Daoy (cell line): ENCODE data around the gene CAT. TPM values are rescaled to one million over a fixed set of nuclear protein-coding genes. Genes with fewer than 3 reads are reported as not detected.
A peak's percentile ranks its signal among the peaks of the same experiment; 100 is the strongest.
"Not testable (repeated sequence)": the region's sequence is repeated elsewhere in the genome, so short reads cannot be mapped to it uniquely, and the experiment has no call there.

ENCODE experiments used
- DNase-seq: peaks from one replicate; pipeline ENCODE4 v3.0.0-alpha.2; 2015; ENCODE audit warnings: low read depth
- total RNA-seq: library from RNA; depleted of rRNA; stranded (reverse); fragments of >200 nt; shearing (Covaris generic); gene quantifications from 2 replicates; pipeline ENCODE4 v1.2.3, GENCODE V29; 2014; rRNA removed

Gene CAT
- 32.3 and 38.6 TPM in 2 replicates for total RNA-seq

DNA sequence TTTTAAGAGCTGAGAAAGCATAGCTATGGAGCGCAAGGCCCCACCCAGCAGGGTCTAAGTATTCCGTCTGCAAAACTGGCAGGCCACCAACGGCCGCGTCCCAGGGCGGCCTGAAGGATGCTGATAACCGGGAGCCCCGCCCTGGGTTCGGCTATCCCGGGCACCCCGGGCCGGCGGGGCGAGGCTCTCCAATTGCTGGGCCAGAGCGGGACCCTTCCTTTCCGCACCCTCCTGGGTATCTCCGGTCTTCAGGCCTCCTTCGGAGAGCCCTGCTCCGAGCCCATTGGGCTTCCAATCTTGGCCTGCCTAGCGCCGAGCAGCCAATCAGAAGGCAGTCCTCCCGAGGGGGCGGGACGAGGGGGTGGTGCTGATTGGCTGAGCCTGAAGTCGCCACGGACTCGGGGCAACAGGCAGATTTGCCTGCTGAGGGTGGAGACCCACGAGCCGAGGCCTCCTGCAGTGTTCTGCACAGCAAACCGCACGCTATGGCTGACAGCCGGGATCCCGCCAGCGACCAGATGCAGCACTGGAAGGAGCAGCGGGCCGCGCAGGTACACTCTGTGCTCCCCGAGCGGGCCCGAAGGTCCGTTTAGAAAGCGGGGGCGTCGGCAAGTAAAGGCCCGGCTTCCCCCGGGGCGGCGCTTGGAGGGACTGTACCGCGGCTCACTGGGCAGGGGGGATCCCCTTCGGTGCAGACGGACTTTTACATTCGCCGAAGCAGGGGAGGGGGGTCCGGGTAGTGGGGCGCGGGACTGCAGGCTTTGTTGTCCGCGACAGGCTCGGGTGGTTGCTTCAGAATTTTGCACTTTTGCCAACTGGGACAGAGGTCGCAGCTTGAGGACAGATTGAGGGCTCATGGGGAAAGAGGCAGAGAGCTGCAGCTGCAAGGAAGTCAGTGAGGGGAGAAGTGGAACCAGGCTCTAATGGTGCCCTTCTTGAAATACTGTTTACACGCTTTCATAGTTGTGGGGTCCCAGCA lies at the start of gene CAT:
Gene CAT, plus strand, starts transcription at position 406 of the 979 bp plus-strand sequence. Its CDS starts 80 bp downstream, at position 486.
- peak; percentile 98 for DNase-seq

DNA sequence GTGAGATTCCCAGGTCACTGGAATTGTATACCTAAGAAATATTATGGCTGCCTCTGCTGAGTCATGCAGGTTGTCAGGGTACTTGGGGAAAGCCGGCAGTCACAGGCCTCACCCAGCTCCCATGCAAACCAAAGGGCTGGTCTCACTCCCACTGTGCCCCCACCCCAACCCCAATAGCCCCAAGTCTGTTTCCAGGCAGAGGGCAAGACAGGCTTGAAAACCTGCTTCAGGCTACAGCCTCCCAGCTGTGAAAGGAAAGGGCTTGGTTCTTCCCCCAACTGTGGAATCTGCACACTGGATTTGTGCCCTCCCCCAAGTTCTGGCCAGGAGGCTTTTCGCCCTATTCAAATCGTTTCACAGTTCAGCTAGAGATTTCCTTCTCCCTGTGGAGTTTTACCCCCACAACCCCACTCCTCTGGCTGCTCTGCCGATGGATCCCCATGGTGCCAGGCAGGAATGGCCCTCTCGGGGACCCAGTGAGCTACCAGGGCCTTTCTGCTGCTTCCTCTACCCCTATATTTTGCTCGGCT lies 43.9 kb upstream of the CAT start:
- no peak for DNase-seq

GRCh38 chr11:34395916-34396550 lies 42.7 kb upstream of the CAT start:
- peak; percentile 56 for DNase-seq

- peak; percentile 17 for DNase-seq
These were observed 41.6 kb upstream of the CAT start for GRCh38 chr11:34397120-34397519.

- DNase-seq, result no peak
These were observed 40.9 kb upstream of the CAT start for GRCh38 chr11:34397811-34398210.

DNA sequence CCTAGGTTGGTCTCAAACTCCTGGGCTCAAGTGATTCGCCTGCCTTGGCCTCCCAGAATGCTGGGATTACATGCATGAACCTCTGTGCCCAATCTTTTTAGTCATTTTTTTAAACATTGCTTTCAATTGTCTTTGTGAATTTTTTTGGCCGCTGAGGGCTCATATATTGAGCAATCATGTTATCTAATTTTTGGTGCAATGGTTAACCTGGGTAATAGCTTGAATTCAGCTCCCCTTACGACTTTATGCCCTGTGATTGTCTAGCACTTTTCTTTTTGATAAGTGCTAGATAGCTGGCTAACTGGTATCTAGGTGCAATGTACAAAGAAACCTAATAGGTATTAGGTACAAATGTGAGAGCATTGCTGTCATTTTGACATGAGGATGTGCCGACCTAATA lies 35.3 kb upstream of the CAT start:
- no peak for DNase-seq

GRCh38 chr11:34404280-34404679 lies 34.5 kb upstream of the CAT start:
- no peak for DNase-seq

DNA sequence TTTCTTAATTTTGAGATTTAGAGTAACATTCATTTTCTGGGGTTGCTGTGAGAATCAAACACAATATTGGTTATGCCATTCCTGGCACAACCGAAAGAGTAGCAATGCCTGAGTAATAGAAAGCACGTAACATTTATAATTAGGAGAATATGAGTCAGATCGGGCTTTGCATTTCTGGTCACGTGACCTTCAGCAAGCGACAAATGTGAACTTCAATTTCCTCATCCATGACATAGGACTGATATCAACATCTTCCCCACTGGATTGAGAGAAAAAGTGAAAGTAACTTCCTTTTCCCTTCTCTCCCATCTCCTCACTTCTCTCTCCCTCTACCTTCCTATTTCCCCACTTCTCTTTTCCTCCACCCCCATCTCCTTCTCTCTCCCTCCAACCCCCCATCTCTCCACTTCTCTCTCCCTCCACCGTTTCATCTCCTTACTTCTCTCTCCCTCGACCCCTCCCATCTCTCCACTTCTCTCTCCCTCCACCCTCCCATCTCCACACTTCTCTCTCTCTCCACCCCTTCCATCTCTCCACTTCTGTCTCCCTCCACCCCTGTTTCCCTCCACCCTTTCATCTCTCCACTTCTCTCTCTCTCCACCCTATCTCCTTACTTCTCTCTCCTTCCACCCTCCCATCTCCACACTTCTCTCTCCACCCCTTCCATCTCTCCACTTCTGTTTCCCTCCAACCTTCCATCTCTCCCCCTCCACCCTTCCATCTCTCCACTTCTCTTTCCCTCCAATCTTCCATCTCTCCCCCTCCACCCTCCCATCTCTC lies 33.5 kb upstream of the CAT start:
- peak; percentile 41 for DNase-seq

DNA sequence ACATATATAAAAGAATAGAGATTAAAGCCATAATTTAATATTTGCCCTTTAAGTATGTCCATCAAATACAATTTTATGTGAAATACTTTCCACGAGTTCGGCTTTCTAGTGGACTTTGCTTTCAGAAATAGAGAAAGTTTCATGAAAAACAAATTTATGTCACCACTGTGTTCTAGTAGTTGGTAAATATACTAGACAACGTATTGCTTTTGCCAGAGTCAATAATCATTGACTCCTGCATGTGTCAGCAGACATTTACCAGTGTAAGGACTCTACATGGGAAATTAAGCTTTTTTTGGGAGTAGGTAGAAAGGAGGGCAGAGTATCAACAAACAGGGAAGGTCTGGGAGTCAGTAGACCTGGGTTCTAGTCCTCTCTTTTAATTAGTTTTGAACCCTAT lies 32.3 kb upstream of the CAT start:
- no peak for DNase-seq

- no peak for DNase-seq
These were observed 31.5 kb upstream of the CAT start for GRCh38 chr11:34407121-34407813.

DNA sequence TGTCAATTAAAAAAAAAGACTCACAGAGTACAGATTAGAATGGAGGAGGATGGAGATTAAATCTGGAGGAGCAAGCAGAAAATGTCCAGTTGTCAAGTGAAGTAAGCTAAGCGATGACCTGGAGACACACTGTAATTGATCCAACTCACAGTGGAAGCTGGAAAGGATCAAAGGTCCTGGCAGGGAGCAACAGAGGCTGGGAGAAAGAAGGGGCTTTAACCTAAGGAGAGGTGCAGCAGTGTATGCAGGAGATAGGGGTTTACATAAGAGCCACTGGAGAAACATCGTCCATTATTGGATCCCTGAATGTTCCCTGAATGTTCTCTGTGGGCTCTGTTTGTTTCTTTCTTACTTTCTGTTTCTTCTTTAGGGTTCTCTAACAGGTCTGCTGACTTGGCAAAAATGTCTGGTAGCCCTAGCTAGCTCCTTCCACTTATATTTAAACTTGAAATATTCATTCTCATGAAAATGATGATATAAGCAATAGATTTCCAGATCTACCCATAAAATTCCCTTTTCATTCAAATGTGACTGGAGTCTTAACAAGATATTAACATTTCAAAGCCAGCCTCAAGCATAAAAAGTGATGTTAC lies 30.1 kb upstream of the CAT start:
- no peak for DNase-seq

DNA sequence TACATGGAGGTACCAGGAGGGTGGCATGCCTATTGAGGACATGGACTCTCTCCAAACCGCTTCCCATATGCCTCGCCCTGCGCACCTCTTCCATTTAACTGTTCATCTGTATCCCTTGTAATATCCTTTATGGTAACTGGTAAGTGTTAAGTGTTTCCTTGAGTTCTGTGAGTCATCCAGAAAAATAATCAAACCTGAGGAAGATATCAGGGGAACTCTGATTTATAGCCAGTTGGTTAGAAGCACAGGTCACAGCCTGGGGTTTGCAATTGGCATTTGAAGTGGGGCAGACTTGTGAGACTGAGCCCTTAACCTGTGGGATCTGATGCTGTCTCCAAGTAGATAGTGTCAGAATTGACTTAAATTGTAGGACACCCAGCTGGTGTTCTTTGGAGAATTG lies 27.6 kb upstream of the CAT start:
- no peak for DNase-seq

DNA sequence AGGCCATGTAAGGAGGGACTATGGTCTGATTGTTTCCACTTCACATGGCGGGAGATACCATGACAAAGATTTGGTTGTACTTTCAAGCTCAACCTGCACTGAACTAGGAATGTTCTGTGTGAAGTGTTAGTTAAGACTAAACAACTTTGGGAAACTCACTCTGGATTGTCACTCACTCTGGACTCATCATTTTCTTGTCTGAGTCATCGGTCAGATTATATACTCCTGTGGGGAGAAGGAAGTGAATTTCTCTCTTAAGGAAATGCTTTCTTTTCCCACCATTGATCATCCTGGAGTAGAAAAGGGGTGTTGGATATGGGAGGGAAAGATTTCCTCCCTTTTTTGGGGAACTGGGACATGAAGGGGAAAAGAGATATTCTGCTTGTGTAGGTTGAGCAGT lies 26.9 kb upstream of the CAT start:
- no peak for DNase-seq

DNA sequence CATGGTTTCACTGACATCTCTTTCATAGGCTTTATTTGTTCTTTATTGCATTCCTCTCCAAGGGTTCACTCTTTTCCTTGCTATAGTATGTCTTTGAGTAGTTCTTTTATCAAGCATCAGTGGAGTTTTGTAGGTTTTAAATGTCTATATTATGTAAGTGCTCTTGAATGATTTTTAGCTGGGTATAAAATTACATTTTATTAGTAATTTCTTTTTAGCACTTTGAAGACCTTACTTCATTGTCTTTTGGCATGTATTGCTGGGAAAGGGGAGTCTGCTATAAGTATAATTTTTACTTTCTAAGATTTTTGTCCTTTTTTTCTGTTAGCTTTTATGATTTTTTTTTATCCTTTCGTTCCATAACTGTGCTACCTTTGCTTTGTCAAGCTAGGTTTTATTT lies 25.5 kb upstream of the CAT start:
- DNase-seq, result no peak

DNA sequence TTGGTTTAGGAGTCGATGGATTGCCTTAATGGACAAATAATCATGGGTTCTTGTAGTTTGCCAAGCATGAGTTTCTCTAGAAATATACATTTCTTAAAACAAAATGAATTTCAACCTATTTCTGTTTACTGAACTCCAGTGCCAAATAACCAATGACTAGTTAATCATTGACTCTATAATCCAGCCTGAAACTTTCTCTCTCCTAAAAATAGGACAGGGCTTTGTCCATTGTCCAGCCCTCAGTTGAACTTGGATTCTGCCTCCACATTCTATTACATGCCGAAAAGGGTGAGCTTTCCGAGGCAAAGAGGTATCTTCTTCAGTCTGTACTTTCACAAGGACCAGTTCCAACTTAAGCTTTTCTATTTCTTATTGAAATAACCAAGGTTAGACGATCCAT lies 23.2 kb upstream of the CAT start:
- DNase-seq, result no peak

GRCh38 chr11:34416088-34416487 lies 22.6 kb upstream of the CAT start:
- no peak for DNase-seq

GRCh38 chr11:34416766-34417165 lies 22.0 kb upstream of the CAT start:
- no peak for DNase-seq

DNA sequence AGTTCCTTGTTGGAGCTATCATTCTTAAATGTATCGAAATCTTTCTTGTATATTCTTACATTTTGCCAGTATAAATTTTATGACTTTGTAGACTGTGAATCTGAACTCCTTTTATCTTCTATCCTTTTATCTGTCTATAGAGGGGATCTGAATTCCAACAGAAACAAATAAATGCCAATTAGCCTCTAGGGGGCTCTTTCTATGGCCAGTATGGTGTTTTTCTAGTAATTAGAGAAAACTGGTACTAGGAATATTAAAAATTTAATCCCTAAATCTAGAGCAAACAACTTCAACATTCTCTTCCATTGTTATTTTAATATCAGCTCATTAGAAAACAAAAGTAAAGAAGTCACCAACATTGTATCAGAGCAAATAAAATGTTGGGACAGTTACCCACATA lies 21.5 kb upstream of the CAT start:
- DNase-seq, result no peak

GRCh38 chr11:34419158-34419557 lies 19.6 kb upstream of the CAT start:
- no peak for DNase-seq

DNA sequence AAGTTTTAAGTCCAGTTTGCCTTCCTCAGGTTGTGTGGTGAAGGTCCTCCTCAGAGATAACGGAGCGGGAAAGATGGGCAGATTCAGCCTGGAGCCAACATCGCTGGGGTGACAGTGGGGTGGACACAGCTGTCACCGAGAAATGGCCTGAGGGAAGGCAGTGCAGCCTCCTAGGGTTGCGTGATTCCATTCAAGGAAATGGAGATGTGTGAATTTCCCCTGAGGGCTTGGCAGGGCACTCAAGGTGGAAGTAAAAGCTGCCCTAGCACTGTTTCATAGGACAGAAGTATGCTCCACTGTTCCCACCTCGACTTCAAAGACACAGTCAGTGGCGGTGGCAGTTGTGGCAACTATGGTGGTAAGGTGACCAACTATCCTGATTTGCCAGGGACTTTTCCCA lies 15.4 kb upstream of the CAT start:
- no peak for DNase-seq

DNA sequence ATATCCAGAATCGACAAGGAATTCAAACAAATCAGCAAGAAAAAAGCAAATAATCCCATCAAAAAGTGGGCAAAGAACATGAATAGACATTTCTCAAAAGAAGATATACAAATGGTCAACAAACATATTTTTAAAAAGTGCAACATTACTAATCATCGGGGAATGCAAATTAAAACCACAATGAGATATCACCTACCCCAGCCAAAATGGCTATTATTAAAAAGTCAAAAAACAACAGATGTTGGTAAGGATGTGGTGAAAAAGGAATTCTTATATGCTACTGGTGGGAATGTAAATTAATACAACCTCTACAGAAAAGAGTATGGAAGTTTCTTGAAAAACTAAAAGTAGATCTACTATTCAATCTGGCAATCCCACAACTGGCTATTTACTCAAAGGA lies 13.9 kb upstream of the CAT start:
- not testable (repeated sequence) for DNase-seq
